Fibroblast of pulmonary artery (primary cell): ENCODE data around the gene SAPCD2.
"Not testable (repeated sequence)": the region's sequence is repeated elsewhere in the genome, so short reads cannot be mapped to it uniquely, and the experiment has no call there.

Source experiments
- DNase-seq: peaks from one replicate; pipeline ENCODE4 v3.0.0-alpha.2; 2010; ENCODE audit warnings: low read depth
- H3K4me3 ChIP-seq: replicated peaks from 2 replicates; pipeline ENCODE4 v1.5.1; 2011; ENCODE audit warnings: low read depth, mild to moderate bottlenecking, control low read depth, low read length, moderate library complexity
- CTCF ChIP-seq: IDR thresholded peaks from 2 replicates; pipeline ENCODE4 v1.5.1; 2011; ENCODE audit warnings: mild to moderate bottlenecking, control low read depth, low read length, inconsistent platforms; ENCODE audit errors: missing control alignments

SAPCD2 gene

GRCh38 chr9:137034709-137035506 is 35.4 kb downstream of the SAPCD2 start:
- DNase-seq = peak; percentile 87
- TF ChIP-seq CTCF = peak; percentile 88
- no peak overlapping the region for H3K4me3 ChIP-seq

DNA sequence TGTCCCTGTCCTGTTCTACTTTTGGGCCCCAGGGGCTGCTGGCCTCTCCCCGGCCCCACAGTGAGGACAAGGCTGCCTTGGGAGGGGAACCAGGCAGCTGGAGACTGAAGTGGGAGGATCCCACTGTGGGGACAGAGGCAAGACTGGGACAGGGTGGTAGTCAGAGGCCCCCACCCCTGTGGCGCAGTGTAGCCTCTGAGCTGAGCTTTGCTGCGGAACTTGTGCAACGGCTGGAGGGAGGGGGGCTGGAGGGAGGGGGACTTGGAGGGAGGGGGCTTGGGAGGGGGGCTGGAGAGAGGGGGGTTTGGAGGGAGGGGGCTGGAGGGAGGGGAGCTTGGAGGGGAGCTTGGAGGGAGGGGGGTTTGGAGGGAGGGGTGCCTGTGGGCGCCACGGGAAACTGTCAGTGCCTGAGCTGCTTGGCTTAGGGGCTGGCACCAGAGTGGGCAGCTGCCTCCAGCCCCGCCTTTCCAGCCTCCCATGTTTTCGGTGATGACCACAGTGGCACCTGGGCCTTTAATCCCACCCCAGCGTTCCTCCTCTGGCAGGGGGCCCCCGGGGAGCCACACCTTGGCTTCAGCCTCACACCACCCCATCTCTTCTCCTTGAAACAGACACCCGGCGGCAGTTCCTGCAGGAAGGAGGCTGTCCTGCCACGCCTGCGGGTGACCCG is 36.2 kb downstream of the SAPCD2 start:
- DNase-seq = no peak
- no peak overlapping the region for H3K4me3 ChIP-seq
- TF ChIP-seq CTCF = no peak

DNA sequence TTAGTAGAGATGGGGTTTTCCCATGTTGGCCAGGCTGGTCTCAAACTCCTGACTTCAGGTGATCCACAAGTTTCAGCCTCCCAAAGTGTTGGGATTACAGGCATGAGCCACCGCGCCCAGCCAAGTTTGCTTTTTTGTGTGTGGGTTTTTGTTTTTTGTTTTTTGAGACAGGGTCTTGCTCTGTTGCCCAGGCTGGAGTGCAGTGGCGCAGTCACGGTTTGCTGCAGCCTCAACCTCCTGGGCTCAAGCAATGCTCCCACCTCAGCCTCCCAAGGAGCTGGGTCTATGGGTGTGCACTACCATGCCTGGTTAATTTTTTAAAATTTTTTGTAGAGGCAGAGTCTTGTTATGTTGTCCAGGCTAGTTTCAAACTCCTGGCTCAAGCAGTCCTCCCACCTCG is 36.9 kb downstream of the SAPCD2 start:
- not testable (repeated sequence) for H3K4me3 ChIP-seq, DNase-seq

- H3K4me3 ChIP-seq = no peak overlapping the region
- DNase-seq = no peak
These were observed 37.5 kb downstream of the SAPCD2 start for GRCh38 chr9:137032858-137033257.

GRCh38 chr9:137031904-137032640 is 38.3 kb downstream of the SAPCD2 start, which contains the start of gene FUT7:
TSS of gene FUT7 (minus strand) at chr9:137032088. CDS start at chr9:137031991, 97 bp downstream.
- H3K4me3 ChIP-seq = no peak within 1 kb of the TSS
- no peak for TF ChIP-seq CTCF
- DNase-seq = no peak

More at GRCh38 chr9:137032858-137033257, 37.5 kb downstream of the SAPCD2 start:
- TF ChIP-seq CTCF = no peak

GRCh38 chr9:137030538-137031527 is 39.5 kb downstream of the SAPCD2 start:
- no peak for TF ChIP-seq CTCF
- no peak overlapping the region for H3K4me3 ChIP-seq
- no peak for DNase-seq
